A673 (cell line): ENCODE measurements around the gene SFXN1.

Source experiments
- CTCF ChIP-seq: fragments of 300-800, 200-600 bp; sonication (generic); conservative IDR thresholded peaks from 2 replicates; pipeline ENCODE4 v1.5.1; 2017; ENCODE audit warnings: low read depth, mild to moderate bottlenecking, antibody characterized with exemption, low read length, moderate library complexity, mixed read lengths
- EZH2 ChIP-seq: fragments of 200-600 bp; sonication (generic); IDR thresholded peaks from 2 replicates; pipeline ENCODE4 v1.6.1; 2017; ENCODE audit warnings: borderline replicate concordance, low read depth, mild to moderate bottlenecking, mixed read lengths, antibody characterized with exemption, low read length; ENCODE audit not compliant: poor library complexity, severe bottlenecking

- no peak for TF ChIP-seq EZH2
- no peak for TF ChIP-seq CTCF
Observed at GRCh38 chr5:175556794-175557193, 78.4 kb downstream of the SFXN1 start.
